ENCODE results near the gene IQCK.
"Not testable (repeated sequence)": the region's sequence is repeated elsewhere in the genome, so short reads cannot be mapped to it uniquely, and the experiment has no call there.

The IQCK gene

GRCh38 chr16:19700319-19700781 is 17.7 kb upstream of the IQCK start:
- DNase-seq, result no peak

GRCh38 chr16:19701091-19701490 is 17.0 kb upstream of the IQCK start:
- DNase-seq, result no peak

GRCh38 chr16:19703172-19703889 is 14.7 kb upstream of the IQCK start:
- no peak for DNase-seq

GRCh38 chr16:19704321-19705145 is 13.5 kb upstream of the IQCK start:
- DNase-seq, result no peak

- no peak for DNase-seq
Measured at GRCh38 chr16:19705146-19705501, 12.9 kb upstream of the IQCK start.

GRCh38 chr16:19705843-19706242 is 12.2 kb upstream of the IQCK start:
- no peak for DNase-seq

GRCh38 chr16:19706846-19707245 is 11.2 kb upstream of the IQCK start:
- DNase-seq, result no peak

GRCh38 chr16:19707569-19708295 is 10.3 kb upstream of the IQCK start:
- no peak for DNase-seq

- DNase-seq, result no peak
Measured at GRCh38 chr16:19708296-19709205, 9.5 kb upstream of the IQCK start.

- DNase-seq, result no peak
Measured at GRCh38 chr16:19709381-19710136, 8.5 kb upstream of the IQCK start.

GRCh38 chr16:19710191-19710908 is 7.7 kb upstream of the IQCK start:
- no peak for DNase-seq

GRCh38 chr16:19710991-19711545 is 7.0 kb upstream of the IQCK start:
- DNase-seq, result no peak

- DNase-seq, result no peak
Measured at GRCh38 chr16:19711643-19712042, 6.4 kb upstream of the IQCK start.

- no peak for DNase-seq
Measured at GRCh38 chr16:19712418-19713058, 5.5 kb upstream of the IQCK start.

- DNase-seq, result no peak
Measured at GRCh38 chr16:19713697-19714096, 4.4 kb upstream of the IQCK start.

GRCh38 chr16:19715566-19715965 is 2.5 kb upstream of the IQCK start:
- no peak for DNase-seq

- DNase-seq, result no peak
Measured at GRCh38 chr16:19716183-19716582, 1.9 kb upstream of the IQCK start.

- not testable (repeated sequence) for DNase-seq
Measured at GRCh38 chr16:19716728-19717127, 1.3 kb upstream of the IQCK start.

- no peak for DNase-seq
Measured at GRCh38 chr16:19717314-19717713, 757 bp upstream of the IQCK start.

GRCh38 chr16:19718624-19718965 is 524 bp downstream of the IQCK start:
- DNase-seq, result no peak
